ENCODE measurements around the gene PRKCE.

Gene PRKCE

GRCh38 chr2:45634223-45634622 is 17.3 kb upstream of the PRKCE start:
- DNase-seq: no peak

DNA sequence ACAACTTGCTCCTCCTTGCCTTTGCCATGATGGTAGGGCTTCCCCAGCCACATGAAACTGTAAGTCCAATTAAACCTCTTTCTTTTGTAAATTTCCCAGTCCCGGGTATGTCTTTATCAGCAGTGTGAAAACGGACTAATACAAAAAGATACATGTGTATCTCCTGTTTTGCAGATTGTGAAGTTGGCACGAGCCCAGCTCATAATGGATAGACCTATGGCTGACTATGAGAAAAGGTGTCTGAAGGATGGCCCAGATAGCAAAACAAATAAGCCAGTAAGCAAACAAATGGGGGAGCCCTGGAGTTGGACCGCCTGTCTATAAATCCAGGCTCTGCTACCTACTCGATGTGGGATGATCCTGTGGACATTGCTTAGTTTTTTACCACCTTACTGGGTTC is 15.5 kb upstream of the PRKCE start:
- DNase-seq: no peak

GRCh38 chr2:45637440-45637839 is 14.0 kb upstream of the PRKCE start:
- DNase-seq: no peak

GRCh38 chr2:45640576-45640975 is 10.9 kb upstream of the PRKCE start:
- DNase-seq: no peak

GRCh38 chr2:45643095-45643494 is 8.4 kb upstream of the PRKCE start:
- DNase-seq: no peak

GRCh38 chr2:45643543-45644542 is 7.6 kb upstream of the PRKCE start:
- DNase-seq: peak; percentile 84

DNA sequence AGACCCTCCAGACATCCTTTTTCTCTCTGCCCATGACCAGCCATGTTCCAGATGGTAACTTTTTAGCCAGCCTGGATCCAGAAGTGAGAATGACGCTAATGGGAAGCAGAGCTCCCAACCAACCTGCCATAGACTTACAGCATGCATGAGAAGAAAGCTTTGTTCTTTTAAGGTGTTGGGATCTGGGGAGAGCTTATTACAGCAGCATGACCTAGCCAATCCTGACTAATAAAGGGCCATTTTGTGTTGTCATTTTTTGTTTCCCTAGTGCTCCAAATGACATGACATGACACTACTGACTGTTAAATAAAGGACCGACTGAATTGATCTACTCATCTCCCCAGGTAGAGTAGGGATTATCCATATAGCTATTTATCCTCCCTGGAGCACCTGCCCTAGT is 5.2 kb upstream of the PRKCE start:
- no peak for DNase-seq

DNA sequence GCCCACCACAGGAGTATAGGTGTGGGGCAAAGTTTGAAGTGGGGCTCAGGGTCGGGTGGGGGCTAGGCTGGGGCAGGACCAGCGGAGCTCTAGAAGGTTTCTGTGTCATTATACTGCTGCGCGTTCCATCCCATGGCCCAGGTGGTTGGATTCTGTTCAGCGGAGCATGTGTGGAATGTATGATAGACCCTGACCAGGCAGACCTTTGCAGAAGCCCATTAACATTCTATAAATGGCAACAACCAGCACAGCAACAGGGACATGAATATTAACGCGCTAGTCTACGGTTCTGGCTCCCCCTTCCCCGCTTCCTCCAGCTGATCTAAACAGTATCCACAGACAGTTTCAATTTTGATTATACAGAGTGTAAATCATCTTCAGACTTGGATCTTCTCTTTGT is 4.1 kb upstream of the PRKCE start:
- no peak for DNase-seq

DNA sequence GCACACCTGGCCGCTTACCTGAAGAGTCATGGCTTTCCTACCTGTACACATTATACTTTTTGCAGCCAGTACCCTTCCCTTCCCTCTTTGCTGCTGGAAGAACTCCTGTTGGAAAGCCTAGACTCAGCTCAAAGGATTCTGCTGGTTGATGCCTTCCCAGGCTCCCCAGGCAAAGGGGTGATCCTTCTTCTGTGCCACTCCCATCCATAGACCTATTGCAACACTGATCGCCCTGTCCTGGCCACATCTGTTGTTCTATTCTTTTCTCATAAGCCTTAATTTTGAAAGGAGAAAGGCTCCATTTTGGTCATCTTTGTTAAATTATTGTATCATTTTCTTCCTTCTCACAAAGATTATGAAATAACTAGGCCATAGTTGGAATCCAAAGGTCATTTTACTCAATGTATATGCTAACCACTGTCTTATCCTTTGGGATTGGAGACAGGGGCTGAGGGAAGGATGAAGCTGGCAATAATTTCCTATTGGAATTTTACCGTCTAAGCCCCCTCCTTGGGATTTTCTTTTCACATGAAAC is 3.4 kb upstream of the PRKCE start:
- DNase-seq: no peak

GRCh38 chr2:45648636-45649035 is 2.8 kb upstream of the PRKCE start:
- no peak for DNase-seq

GRCh38 chr2:45649462-45649857 is 2.0 kb upstream of the PRKCE start:
- DNase-seq: no peak

GRCh38 chr2:45649858-45650811 is 1.3 kb upstream of the PRKCE start:
- DNase-seq: peak; percentile 71

GRCh38 chr2:45650851-45651414 is 542 bp upstream of the PRKCE start:
- peak; percentile 95 for DNase-seq

DNA sequence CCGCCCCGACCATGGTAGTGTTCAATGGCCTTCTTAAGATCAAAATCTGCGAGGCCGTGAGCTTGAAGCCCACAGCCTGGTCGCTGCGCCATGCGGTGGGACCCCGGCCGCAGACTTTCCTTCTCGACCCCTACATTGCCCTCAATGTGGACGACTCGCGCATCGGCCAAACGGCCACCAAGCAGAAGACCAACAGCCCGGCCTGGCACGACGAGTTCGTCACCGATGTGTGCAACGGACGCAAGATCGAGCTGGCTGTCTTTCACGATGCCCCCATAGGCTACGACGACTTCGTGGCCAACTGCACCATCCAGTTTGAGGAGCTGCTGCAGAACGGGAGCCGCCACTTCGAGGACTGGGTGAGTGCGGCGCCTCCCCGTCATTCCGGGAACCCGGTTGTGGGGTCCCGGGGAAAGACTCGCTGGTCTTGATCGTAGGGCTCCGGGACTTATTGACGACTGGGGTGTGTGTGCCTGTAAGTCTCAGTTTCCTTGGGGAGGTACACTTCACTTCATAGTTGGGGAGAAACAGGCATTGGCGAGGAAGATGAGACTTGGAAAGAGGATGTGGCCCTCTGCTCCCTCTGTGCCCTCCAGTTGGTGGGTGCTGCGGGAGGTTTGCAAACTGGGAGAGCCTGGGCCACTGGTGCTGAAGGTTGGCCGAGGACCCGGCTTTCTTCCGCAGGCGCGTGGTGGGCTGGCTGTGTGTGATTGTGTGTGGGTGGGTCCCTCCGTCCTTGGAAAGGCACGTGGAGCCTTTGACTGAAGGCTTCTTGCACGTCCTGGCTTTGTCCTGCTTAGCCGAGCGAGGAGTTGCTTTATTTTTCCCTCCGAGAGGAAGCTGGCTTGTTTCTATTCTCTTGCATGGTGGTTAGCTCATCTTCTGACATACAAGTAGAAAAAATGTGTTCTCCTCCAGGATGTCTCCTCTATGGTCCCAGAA is 886 bp downstream of the PRKCE start:
- peak; percentile 50 for DNase-seq

GRCh38 chr2:45653122-45653913 is 1.8 kb downstream of the PRKCE start:
- no peak for DNase-seq

GRCh38 chr2:45654250-45654649 is 2.8 kb downstream of the PRKCE start:
- DNase-seq: no peak

- DNase-seq: no peak
Observed at GRCh38 chr2:45661828-45662227, 10.4 kb downstream of the PRKCE start.

- no peak for DNase-seq
Observed at GRCh38 chr2:45664635-45665261, 13.3 kb downstream of the PRKCE start.

GRCh38 chr2:45668509-45668908 is 17.0 kb downstream of the PRKCE start:
- DNase-seq: no peak

DNA sequence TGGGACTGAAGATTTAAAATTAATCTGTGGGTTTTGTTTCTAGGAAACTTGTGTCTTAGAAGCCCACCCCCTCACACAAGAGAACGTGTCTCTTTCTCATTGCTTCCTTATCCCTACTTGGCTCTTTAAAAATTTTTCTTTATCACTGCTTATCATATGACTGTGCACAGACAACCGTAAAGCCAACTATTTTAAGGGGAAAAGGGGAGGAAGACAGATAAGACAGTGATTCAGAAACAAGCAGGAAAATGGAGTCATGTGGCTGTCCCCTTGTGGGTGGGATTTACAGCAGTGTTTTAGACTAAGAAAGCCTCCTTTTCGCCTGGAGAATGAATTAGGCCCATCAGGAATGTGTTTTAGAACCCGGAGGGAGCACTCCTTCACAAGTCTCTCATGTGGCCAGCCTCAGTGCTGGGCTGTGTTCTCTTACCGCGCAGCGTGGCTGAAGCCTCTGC is 17.6 kb downstream of the PRKCE start:
- DNase-seq: no peak

All from activated T-cell treated with anti-CD3 and anti-CD28 coated beads, Interleukin-2, amount 50 U/mL, for 1 hour (primary cell).